Caki2 (cell line): Measurements from ENCODE around the gene MCTP1. TPM values are rescaled to one million over a fixed set of nuclear protein-coding genes. Genes with fewer than 3 reads are reported as not detected.
A peak's percentile ranks its signal among the peaks of the same experiment; 100 is the strongest.
"Not testable (repeated sequence)": the region's sequence is repeated elsewhere in the genome, so short reads cannot be mapped to it uniquely, and the experiment has no call there.

Experiments used
- DNase-seq: peaks from one replicate; pipeline ENCODE4 v3.0.0-alpha.2; 2015; ENCODE audit warnings: low read depth
- in situ Hi-C: cut with HindIII; loops from 2 replicates; pipeline ENCODE4 v1.10.0; 2016; ENCODE audit warnings: low sequenced_read_pairs, low pct_unique_long_range_greater_than_20kb, mixed read lengths
- total RNA-seq: library from RNA; depleted of rRNA; stranded (reverse); fragments of >200 nt; shearing (Covaris generic); gene quantifications from 2 replicates; pipeline ENCODE4 v1.2.3, GENCODE V29; 2014; ENCODE audit warnings: low replicate concordance

MCTP1 gene
- total RNA-seq, 1 experiment from 2014 or later, result 42.4 TPM

DNA sequence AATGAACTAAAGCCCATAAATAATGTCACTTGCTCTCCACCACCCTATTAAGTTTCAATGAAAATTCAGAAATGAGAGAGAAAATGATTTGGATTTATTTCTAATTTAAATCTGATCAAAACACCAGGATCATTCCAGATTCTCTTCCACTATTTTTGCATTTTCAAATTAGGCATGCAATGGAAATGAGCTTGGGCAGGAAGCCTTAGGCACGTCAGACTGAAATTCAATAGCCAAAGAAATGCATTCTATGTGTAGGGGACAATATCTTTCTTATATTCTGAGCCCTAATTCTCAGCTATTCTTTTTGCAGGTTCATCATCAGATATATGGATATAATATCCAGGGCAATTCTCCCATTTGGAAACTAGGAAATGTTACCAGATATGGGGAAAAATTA is 132.8 kb downstream of the MCTP1 start:
- no peak for DNase-seq
- in situ Hi-C loops, result no loop called here

GRCh38 chr5:95151694-95152093 is 133.2 kb downstream of the MCTP1 start:
- in situ Hi-C loops, result no loop called here
- no peak for DNase-seq

DNA sequence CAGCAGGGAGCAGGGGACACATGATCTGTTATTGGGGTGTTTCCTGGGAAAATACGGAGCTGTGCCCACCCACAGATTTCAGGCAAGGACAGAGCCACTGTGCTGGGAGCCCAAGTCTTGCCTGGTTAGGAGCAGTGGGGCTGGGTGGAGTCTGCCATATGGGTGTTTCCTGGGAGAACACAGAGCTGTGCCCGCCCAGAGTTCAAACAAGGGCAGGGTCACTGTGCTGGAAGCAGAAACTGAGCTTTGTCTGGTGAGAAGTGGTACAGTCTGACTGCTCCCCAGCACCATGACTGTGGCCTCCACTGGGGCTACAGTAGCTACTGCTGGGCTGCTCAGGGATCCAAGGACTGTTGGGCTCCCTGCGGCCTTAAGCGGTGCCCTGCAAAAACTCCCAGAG is 135.5 kb downstream of the MCTP1 start:
- in situ Hi-C loops, result no loop called here
- DNase-seq, result no peak

DNA sequence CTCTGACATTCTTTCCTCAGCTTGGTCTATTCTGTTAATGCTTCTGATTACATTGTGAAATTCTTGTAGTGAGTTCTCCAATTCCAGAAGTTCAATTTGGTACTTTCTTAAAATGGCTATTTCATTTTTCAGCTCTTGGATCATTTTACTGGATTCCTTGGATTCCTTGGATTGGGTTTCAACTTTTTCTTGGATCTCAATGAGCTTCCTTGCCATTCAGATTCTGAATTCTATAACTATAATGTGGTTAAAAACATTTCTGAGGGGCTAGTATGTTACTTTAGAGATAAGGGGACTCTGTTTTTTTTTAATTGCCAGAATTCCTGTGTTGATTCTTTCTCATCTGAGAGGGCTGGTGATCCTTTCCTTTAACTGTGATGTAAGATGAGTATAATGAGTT is 136.4 kb downstream of the MCTP1 start:
- in situ Hi-C loops, result no loop called here
- DNase-seq, result no peak

GRCh38 chr5:95143858-95144257 is 141.0 kb downstream of the MCTP1 start:
- DNase-seq, in situ Hi-C loops: not testable (repeated sequence)

DNA sequence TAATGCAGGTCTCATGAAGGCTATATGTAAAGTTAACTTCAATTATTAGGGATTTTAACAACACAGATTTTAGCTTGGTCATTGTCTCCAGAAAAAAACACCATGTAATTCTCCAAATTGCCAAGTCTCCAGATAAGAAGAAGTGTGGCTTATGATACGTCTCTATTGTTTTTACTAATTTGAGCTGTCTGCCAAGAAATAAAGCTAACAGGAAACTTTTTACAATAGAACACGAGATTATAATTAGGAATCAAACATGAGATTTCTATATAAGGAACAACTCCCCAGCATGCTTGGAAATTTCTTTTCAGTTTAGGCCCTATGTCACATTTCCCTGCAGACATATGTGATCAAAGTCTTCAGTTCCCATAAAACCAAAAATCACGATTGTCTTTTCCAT is 142.7 kb downstream of the MCTP1 start:
- DNase-seq, result no peak
- in situ Hi-C loops, result no loop called here

- no peak for DNase-seq
- in situ Hi-C loops, result no loop called here
Observed at GRCh38 chr5:95141141-95141540, 143.8 kb downstream of the MCTP1 start.

- in situ Hi-C loops, result no loop called here
- no peak for DNase-seq
Observed at GRCh38 chr5:95134326-95134725, 150.6 kb downstream of the MCTP1 start.

- DNase-seq, result no peak
- in situ Hi-C loops, result no loop called here
Observed at GRCh38 chr5:95132096-95132495, 152.8 kb downstream of the MCTP1 start.

DNA sequence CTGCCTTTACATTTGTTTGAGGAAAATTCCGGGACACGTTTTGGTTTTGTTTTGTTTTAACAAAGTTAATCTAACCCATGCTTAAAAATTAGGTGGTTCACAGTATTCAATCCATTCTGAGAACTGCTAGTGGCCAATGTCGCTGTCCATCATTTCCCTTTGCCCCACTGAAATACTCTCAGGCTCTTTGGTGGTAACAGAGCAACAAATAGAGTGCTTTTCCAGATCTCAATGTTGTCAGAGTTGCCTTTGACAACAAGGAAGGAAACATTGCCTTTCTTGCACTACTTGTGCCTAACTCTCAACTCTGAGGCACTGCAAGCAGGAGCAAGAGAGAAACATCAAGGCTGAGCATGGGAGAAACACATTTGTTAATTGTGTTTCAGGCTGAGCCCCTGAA is 154.0 kb downstream of the MCTP1 start:
- no peak for DNase-seq
- in situ Hi-C loops, result no loop called here

DNA sequence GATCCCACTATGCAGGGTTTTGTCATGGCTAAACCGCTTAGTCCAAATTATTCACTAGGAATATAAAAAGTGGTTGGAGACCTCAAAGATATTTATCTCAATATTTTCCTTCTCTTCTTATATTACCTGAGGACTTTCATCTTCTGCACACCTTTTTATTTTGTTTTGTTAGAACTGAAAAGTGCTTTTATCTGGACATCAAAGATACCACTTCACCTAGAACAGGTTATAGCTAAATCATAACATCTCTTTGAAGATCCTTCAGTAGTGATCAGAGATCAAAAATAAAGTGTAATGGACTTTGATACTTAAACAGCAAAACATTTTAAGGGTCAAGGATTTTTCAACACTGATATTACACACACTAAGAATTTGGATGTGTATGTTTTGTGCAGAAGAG is 160.2 kb downstream of the MCTP1 start:
- in situ Hi-C loops, result no loop called here
- DNase-seq, result no peak

GRCh38 chr5:95124101-95124500 is 160.8 kb downstream of the MCTP1 start:
- in situ Hi-C loops, result no loop called here
- DNase-seq, result no peak

GRCh38 chr5:95114902-95115301 is 170.0 kb downstream of the MCTP1 start:
- in situ Hi-C loops, result no loop called here
- no peak for DNase-seq

DNA sequence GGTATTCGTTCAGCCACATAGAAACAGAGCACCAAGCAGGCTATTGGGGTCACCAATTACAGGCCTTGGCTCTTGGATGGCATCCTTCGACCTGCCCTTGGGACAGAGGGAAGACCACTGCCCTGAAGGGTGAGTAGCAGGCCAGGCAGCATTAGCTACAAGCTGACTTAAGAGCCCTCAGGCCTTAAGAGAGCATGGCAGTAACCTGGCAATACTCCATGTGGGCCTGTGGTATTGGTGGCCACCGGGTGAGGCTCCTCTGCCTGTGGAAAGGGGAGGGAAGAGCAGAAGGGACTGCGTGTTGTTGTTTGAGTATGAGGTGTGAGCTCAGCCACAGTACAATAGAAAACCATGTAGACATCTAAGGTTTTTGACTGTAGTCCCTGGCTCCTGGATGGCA is 170.6 kb downstream of the MCTP1 start:
- in situ Hi-C loops, result no loop called here
- DNase-seq, result no peak

GRCh38 chr5:95113489-95113888 is 171.4 kb downstream of the MCTP1 start:
- in situ Hi-C loops, result no loop called here
- peak; percentile 6 for DNase-seq

- DNase-seq, result no peak
- in situ Hi-C loops, result no loop called here
Observed at GRCh38 chr5:95111141-95111540, 173.8 kb downstream of the MCTP1 start.

GRCh38 chr5:95110118-95110517 is 174.8 kb downstream of the MCTP1 start:
- in situ Hi-C loops, result no loop called here
- no peak for DNase-seq

DNA sequence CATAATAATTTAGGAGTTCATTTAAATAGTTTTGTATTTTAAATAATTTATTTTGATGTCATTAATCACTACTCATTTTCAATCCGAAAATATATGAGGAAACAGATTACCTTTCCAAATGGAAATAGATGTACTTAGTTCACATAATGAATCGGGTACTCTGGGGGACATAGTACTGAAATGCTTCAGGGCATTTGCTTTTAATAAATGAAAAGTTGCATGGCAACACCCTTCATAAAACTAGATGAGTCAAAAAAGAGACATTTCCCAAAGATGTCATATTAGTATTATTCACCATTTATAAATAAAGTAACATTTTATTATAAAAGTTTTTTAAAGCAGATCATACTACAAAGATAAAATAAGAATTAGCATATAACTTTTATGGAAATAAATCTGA is 177.8 kb downstream of the MCTP1 start:
- DNase-seq, result no peak
- in situ Hi-C loops, result no loop called here

DNA sequence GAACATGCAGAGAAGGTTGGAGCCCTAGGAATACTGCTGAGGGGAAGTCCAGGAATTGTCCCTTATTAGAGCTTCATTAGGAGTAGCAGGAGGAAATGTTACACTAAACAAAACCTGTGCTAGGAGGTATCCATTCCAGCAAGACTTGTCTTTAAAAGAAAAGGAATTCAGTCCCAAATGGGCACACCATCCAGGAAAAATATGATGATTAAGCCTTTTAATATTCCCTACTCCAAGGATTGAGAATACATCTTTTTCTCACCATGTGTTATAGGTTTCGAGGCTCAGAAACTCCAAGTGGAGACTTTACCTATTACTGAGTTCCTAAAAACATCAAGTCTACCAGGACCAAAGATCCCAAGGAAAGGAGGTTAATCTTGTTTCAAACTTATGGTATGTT is 179.3 kb downstream of the MCTP1 start:
- DNase-seq, result no peak
- in situ Hi-C loops, result no loop called here

- in situ Hi-C loops, result no loop called here
- DNase-seq, result no peak
Observed at GRCh38 chr5:95102687-95103086, 182.2 kb downstream of the MCTP1 start.

DNA sequence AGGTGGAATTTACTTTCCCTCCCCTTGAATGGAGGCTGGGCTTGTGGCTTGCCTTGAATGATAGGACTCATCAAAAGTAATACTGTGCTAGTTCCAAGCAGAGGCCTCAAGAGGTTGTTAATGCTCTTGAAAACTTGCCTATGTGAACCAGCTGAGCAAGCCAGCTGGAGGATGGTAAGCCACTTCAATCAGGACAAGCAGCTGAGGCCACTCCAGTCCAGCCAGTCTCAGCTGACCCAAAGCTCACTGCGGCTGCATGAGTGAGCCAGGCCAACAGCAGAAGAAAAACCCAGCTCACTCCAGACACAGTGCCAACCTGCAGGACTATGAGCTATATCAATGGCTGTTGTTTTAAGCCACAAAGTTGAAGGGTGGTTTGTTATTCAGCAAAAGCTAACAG is 182.8 kb downstream of the MCTP1 start:
- no peak for DNase-seq
- in situ Hi-C loops, result no loop called here
